NCI-H2171 treated with DMSO at 0.1 percent for 48 hours (cell line): Measurements from ENCODE around the gene AHDC1.

Source experiments
- DNase-seq: peaks from one replicate; lab custom pipeline; 2025; lab: John Stamatoyannopoulos, UW

The AHDC1 gene

DNA sequence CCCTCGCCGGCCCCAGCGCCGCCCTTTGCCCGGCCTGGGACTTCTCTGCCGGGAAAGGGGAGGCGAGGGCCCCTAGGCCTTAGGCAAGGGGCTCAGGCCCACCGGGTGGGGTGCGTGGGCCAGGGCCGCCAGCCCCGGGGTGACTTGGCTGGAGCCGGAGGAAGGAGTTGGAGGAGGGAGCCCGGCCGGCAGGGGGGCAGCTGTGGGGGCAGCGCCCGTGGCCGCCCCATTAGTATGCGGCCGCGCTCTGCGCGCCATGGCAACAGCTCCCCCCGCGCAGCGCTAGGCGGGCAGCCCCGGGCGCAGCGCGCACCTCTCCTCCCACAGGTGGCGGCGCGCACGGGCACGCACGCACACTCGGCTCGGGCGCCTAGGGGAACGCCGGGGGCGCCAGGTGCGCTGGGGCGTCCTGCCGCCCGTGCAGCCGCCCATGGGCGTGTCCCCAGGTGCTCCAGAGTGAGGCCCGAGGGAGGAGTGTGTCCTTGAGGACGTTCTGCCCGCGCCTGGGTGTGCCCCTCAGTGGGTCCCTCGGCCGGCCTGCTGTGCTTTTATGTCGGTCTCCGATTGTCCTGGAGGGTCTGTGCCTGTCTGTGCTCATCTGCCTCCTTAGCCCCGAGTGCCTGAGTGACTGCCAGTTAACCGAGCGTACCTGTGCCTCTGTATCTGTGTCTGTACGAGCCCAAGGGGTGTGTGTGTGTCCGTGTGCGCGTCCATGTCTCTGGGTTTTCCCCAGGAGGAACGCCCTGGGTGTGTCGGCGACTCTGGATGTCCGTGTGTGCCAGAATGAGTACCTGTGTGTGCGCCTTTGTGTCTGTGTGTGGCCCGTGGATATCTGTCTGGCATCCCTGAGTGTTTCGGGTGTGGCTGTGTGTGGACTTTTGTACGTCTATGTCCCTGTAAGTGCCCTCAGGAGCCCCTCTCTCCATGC, 75.8 kb downstream of the AHDC1 start:
- DNase-seq: peak; percentile 95

DNA sequence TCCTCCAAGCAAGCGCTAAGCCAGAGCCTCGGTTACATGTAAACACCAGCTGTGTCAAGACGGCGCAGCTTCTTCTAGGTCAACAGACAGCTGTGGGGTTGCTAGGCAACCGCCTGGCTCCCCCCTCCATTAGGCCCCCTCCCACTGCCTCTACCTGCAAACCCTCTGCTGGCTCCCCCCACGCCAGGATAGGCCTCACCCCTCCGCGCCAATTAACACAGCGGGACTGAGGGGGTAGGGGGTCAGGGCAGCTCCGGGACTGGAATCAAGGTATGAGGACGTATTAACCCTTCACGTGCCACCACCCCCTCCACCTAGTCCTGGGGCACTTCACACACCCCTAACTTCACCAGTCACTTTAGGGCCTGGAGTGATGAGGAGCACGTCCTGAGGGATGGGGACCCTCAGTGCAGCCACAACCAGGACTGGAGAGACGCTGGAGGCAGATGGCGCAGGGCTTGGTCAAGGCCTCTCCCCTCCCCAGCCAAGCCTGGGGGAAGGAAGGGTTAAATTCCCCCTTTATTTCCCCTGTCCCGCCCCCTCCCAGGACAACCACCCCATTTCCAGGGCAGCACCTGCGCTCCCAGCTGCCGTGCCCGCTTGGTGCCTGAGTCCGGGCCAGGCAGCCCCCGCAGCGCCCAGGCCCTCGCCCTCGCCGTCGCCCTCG, 76.6 kb downstream of the AHDC1 start:
- peak; percentile 98 for DNase-seq

DNA sequence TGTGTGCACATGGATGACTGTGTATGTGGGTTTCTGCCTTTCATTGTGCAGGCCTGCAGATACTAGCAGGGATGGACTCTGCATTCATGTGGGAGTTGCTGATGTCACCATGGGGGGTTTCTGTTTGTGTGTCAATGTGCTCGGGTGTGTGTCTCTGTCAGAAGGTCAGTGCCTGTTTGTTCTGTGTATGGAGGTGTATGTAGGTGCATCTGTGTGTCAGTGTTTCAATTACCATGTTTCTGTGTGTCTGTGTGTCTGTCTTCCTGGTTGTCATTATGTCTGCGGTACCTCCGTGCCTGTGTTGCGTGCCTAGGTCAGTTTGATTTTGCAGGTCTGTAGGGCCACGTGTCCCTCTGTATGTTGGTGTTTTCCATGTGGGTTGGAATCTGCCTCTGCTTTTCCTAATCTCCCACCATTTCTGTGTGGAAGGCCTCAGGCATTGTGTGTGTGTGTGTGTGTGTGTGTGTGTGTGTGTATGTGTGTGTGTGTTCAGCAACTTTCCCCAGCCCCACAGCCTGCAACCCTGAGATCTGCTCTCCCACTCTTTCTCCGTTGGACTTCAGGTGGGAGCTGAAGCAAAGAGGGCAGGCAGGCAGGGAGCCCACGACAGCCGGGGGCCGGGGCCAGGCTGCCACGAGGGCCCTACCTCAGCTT, 77.2 kb downstream of the AHDC1 start:
- DNase-seq: no peak

DNA sequence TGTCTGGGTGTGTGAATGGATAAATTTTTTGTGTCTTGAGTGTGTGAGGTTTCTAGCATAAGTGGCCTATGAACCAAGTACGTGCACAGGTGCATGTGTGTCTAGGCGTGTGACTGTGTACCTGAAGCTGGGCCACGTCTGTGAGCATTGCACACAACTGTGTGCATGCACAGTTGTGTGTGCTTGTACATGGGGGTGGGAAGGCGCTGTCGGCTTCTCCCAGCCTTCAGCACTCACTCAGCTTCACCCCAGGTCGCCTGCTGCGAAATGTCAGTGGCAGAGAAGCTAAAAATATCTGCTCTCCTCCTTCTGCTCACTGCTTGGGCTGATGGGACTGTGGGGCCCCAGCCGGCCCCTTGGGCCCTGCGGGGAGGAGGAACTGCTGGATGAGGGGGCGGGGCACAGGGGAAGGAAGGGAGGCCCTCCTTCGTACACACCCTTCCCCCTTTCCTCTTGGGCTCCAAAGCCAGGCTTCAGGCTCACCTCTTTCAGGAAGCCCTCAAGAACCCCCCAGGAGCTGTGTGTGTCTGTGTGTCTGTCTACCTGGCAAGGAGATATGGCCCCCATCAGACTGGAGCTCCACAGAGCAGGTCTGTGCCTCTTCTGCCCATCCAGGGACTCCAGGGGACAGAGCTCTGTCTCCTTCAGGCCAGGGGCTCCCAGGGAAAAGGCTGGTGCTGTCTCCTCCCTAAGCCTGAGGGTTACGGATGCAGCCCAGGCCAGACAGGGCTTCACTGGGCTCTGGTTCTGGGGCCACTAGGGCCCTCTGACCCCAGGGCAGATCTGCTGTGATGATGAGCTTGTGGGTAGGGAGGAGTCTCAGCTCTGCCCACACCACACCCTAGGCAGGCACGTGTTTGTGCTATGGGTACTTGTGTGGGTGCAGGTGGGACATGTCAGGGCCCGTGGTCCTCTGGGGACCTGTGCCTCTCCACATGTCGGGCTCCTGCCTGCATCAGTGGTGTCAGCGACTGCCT, 78.4 kb downstream of the AHDC1 start:
- DNase-seq: peak; percentile 95

DNA sequence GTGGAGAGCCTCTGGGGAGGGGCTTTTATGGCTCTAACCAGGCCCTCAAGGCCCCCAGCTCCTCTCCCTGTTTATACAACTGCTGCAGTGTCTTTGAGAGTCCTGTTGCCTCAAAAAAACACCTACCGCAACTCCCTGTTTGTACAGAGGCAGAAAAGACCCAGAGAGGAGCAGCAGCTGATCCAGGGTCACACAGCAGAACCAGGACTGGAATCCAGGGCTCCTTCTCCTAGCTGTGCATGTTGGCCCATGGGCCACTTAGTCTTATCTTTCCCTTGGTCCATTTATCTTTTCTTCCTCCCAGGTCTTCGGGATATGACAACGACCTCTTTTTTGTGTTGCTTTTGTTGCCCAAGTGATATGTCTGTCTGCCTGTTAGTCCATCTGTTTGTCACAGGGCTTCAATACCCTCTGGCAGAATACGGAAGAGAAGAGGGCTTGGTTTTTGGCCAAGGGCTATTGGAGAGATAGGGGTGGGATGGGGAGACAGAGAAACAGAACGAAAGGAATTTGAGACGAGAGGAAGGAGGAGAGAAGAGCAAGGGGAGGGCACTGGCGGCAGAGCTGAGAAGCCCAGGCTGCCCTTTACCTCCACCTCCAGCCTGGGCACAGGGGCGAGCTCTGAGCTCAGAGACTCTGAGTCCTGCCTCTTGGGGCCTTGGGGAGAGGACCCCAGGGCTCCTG, 80.5 kb downstream of the AHDC1 start:
- DNase-seq: no peak

- DNase-seq: peak; percentile 97
Measured at GRCh38 chr1:27522432-27523336, 81.3 kb downstream of the AHDC1 start.

GRCh38 chr1:27521861-27522431, 82.0 kb downstream of the AHDC1 start:
- peak; percentile 78 for DNase-seq

GRCh38 chr1:27521336-27521831, 82.6 kb downstream of the AHDC1 start:
- DNase-seq: no peak

DNA sequence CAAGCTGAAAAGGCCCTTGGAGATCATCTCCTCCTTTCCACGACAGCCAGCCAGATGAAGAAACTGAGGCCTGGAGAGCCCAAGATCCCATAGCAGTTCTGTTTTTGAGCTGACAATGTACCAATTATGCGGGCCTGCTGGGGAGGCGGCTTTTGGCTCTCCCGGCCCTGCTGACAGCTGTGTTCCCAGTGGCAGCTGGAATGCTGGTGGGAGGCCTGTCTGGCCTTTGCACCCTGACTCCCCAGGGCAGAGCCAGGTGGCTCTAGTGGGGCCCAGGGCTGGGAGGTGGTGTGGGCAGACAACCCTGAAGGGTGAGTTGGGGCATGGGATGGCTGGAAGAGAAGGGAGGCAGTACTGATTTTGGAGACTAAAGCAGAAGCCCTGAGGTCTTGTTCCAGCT, 83.3 kb downstream of the AHDC1 start:
- no peak for DNase-seq

DNA sequence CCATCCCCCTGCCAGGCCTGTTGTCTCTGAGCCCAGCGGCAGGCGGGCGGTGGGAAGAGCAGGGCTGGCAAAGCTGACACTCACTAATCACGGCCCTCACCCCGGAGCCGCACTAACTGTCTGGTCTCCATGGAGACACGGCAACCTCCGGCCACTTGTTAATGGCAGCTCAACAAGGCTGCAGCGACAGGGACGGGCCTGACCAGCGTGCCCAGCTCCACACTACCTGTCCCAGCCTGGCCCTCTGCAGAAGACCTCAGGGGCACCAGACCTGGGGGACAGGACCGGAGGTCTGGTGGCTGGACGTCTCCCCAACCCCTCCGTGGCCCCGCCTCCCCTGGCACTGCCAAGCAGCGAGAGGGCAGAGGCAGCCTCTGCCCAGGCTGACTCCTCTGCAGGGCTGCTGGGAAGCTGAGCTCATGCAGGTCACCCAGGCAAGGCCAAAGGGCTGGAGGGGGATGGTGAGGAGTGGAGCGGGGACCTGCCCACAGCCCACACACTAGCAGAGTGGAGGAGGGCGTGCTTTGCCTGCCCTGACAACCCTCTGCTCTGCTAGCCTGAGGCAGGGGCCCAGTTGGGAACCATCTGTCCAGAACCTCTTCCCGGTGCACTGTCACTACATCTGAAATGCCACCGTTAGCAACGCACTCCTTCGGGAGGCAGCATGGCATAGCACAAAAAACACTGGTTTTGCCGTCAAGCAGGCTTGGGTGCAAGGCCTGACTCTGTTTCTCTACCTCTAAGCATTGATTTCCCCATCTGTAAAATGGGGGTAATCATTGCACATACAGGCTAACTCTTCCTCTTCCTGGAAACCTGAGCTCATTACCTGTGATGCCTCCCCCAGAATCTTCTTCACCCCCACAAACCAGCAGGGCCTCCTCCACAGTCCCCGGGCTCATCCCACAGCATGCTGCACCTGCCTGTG, 84.3 kb downstream of the AHDC1 start:
- DNase-seq: no peak

DNA sequence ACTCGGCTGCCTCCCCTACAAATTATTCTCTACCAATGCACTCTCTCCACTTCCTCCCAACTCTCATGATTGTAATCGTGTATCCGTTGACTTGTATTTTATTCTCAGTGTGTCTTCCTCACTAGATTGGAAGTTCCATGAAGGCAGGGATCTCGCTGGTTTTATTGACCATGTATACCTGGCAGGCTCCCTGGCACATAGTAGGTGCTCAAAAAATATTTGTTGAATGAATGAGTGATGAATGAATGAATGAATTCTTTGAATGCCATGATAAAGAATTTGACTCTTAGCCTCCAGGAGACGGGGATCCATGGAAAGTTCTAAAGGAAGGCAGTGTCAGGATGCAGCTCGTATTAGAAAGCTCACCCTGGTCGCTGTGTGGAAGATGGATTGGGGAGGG, 85.1 kb downstream of the AHDC1 start:
- no peak for DNase-seq

DNA sequence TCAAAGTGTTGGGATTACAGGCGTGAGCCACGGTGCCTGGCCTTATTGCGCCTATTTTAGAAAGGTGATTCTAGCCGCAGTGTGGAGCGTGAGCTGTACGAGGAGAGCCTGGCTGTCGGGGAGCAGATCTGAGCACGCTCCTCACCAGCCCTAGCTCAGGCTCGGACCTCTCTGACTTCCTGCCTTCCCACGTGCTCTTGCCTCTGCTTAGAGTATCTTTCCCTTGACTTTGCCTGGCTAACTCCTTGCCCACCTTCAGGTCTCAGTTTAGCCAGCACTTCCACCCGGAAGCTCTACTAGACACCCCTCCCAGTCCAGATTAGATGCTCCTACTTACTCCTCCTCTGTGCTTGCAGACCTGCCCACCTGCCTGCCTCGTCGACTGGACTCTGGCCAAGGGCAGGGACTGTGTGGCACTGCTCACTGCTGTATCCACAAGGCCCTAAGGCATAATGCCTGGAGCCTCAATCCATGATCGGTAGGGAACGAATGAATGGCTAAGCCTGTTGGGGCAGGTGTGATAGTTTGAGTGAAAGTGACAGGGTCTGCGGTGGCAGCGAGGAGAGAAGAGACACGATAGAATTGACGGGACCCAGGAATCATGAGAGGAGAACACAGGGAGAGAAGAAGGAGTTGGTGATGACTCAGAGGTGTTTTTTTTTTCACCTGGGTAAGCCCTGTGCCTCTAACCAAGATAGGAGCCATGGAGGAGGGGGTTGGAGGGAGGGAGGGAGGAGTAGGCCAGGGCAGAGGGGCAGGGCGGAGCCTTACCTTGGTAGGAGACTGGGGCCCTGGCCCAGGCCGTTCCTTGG, 85.8 kb downstream of the AHDC1 start:
- DNase-seq: no peak

- no peak for DNase-seq
Measured at GRCh38 chr1:27517301-27517700, 86.6 kb downstream of the AHDC1 start.

GRCh38 chr1:27515626-27516025, 88.3 kb downstream of the AHDC1 start:
- no peak for DNase-seq

GRCh38 chr1:27513958-27514357, 90.0 kb downstream of the AHDC1 start:
- DNase-seq: no peak

DNA sequence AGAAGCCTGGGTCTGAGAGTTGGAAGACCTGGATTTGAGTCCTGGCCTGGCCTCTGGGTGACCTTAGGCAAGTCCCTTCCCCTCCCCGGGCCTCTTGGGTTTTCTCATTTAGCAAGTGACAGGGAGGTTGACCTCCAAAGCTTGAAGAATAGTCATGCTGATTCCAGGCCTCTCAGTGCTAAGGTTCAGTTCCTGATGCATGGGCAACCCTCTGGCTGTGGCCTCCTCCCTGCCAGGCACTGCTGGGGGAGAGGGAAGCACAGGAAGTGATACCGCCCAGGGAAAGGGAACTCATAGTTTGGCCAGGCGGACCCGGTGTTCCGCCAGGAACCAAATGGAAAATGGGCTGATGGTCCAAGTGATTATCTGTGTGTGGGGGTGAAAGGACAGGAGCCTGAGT, 90.4 kb downstream of the AHDC1 start:
- no peak for DNase-seq
